Fibroblast of upper back skin (primary cell): ENCODE results near the gene CCDC201.
A peak's percentile ranks its signal among the peaks of the same experiment; 100 is the strongest.

Experiments used
- DNase-seq: peaks from one replicate; pipeline ENCODE4 v3.0.0-alpha.2; 2013

The CCDC201 gene

GRCh38 chr7:45892407-45893035 lies 19.6 kb upstream of the CCDC201 start:
- DNase-seq = no peak

GRCh38 chr7:45891462-45892402 lies 18.9 kb upstream of the CCDC201 start:
- DNase-seq = no peak

- DNase-seq = peak; percentile 57
Observed at GRCh38 chr7:45890902-45891461, 18.1 kb upstream of the CCDC201 start.

- DNase-seq = no peak
Observed at GRCh38 chr7:45890125-45890901, 17.4 kb upstream of the CCDC201 start.

GRCh38 chr7:45889367-45890067 lies 16.6 kb upstream of the CCDC201 start:
- no peak for DNase-seq

- no peak for DNase-seq
Observed at GRCh38 chr7:45888993-45889366, 16.1 kb upstream of the CCDC201 start.

- DNase-seq = no peak
Observed at GRCh38 chr7:45888185-45888992, 15.5 kb upstream of the CCDC201 start, which contains the start of gene IGFBP1. IGFBP1 (plus strand) TSS chr7:45888488; CDS start chr7:45888653, 165 bp downstream.

GRCh38 chr7:45886931-45887667 lies 14.2 kb upstream of the CCDC201 start:
- no peak for DNase-seq

- DNase-seq = no peak
Observed at GRCh38 chr7:45885264-45885882, 12.5 kb upstream of the CCDC201 start.

GRCh38 chr7:45884136-45884535 lies 11.3 kb upstream of the CCDC201 start:
- DNase-seq = no peak

- DNase-seq = no peak
Observed at GRCh38 chr7:45882465-45882810, 9.6 kb upstream of the CCDC201 start.

- DNase-seq = peak; percentile 38
Observed at GRCh38 chr7:45881759-45882464, 9.0 kb upstream of the CCDC201 start.

- DNase-seq = no peak
Observed at GRCh38 chr7:45881280-45881758, 8.4 kb upstream of the CCDC201 start.

- no peak for DNase-seq
Observed at GRCh38 chr7:45880433-45880860, 7.6 kb upstream of the CCDC201 start.

- no peak for DNase-seq
Observed at GRCh38 chr7:45878457-45879144, 5.7 kb upstream of the CCDC201 start.

- DNase-seq = no peak
Observed at GRCh38 chr7:45876519-45876918, 3.6 kb upstream of the CCDC201 start.

GRCh38 chr7:45874408-45875131 lies 1.7 kb upstream of the CCDC201 start:
- DNase-seq = peak; percentile 82

- no peak for DNase-seq
Observed at GRCh38 chr7:45873355-45873754, 473 bp upstream of the CCDC201 start.
